IMR-90 (cell line): ENCODE measurements around the gene TEX13B. TPM values are rescaled to one million over a fixed set of nuclear protein-coding genes. Genes with fewer than 3 reads are reported as not detected.

Experiments
- ATAC-seq: fragments of 200-7000 bp; cut with Tn5 transposase; 2 replicates; pipeline ENCODE4 v1.9.1; 2020; ENCODE audit warnings: low read depth, mild to moderate bottlenecking, moderate library complexity
- BruUV-seq: library from RNA; stranded (reverse); fragments of 400-500 nt; replicated peaks from 2 replicates; lab custom pipeline; 2021; lab: Mats Ljungman, UMichigan
- CTCF ChIA-PET: fragments of 300-600 bp; formaldehyde crosslinking; extraction: SDS; loops from one replicate; lab custom pipeline; 2021; ENCODE audit warnings: antibody characterized with exemption; lab: Yijun Ruan, JAX
- POLR2A ChIA-PET: fragments of 300-600 bp; sonication (Branson Sonifier 250); formaldehyde crosslinking; loops from one replicate; lab custom pipeline; 2022; ENCODE audit warnings: antibody characterized with exemption; ENCODE audit not compliant: unreplicated experiment; lab: Charles Lee
- DNase-seq: peaks from one replicate; pipeline ENCODE4 v3.0.0; 2013
- H2AFZ ChIP-seq: replicated peaks from 2 replicates; pipeline ENCODE3; 2013; ENCODE audit warnings: low read length, mild to moderate bottlenecking; ENCODE audit not compliant: poor library complexity
- H2AK5ac ChIP-seq: 2 replicates; pipeline ENCODE4 v1.6.1; 2013; ENCODE audit warnings: low read depth, low read length, inconsistent platforms
- H2AK9ac ChIP-seq: replicated peaks from 2 replicates; pipeline ENCODE3; 2013; ENCODE audit warnings: mild to moderate bottlenecking, low read depth, low read length, moderate library complexity; ENCODE audit not compliant: poor library complexity
- H2BK120ac ChIP-seq: 2 replicates; pipeline ENCODE4 v1.6.1; 2013; ENCODE audit warnings: low read depth, low read length, inconsistent platforms
- H2BK15ac ChIP-seq: 3 replicates; pipeline ENCODE4 v1.6.1; 2013; ENCODE audit warnings: low read depth, low read length, inconsistent platforms
- H2BK20ac ChIP-seq: 2 replicates; pipeline ENCODE4 v1.6.1; 2013; ENCODE audit warnings: low read depth, mild to moderate bottlenecking, inconsistent platforms, low read length, moderate library complexity
- H2BK5ac ChIP-seq: 2 replicates; pipeline ENCODE4 v1.6.1; 2013; ENCODE audit warnings: mild to moderate bottlenecking, low read depth, low read length, inconsistent platforms; ENCODE audit not compliant: poor library complexity, severe bottlenecking
- H3K14ac ChIP-seq: replicated peaks from 2 replicates; pipeline ENCODE4 v1.6.1; 2013; ENCODE audit warnings: low read depth, low read length, inconsistent platforms
- H3K18ac ChIP-seq: 2 replicates; pipeline ENCODE4 v1.6.1; 2013; ENCODE audit warnings: low read depth, low read length, control low read depth
- H3K23ac ChIP-seq: 2 replicates; pipeline ENCODE4 v1.6.1; 2013; ENCODE audit warnings: low read depth, low read length, inconsistent platforms
- H3K27ac ChIP-seq: 2 replicates; pipeline ENCODE4 v1.5.1; 2013; ENCODE audit warnings: mild to moderate bottlenecking, control low read depth, low read length; ENCODE audit not compliant: insufficient read depth
- H3K27me3 ChIP-seq: 2 replicates; pipeline ENCODE4 v1.6.1; 2013; ENCODE audit warnings: low read length; ENCODE audit not compliant: control insufficient read depth, insufficient read depth
- H3K36me3 ChIP-seq: 2 replicates; pipeline ENCODE4 v1.6.1; 2013; ENCODE audit warnings: low read length, mixed read lengths; ENCODE audit not compliant: control insufficient read depth, insufficient read depth
- H3K4ac ChIP-seq: 2 replicates; pipeline ENCODE4 v1.6.1; 2013; ENCODE audit warnings: low read depth, low read length, inconsistent platforms
- H3K4me1 ChIP-seq: 2 replicates; pipeline ENCODE4 v1.6.1; 2013; ENCODE audit warnings: low read length, mixed read lengths; ENCODE audit not compliant: control insufficient read depth, insufficient read depth
- H3K4me2 ChIP-seq: 2 replicates; pipeline ENCODE4 v1.6.1; 2013; ENCODE audit warnings: low read depth, mild to moderate bottlenecking, control low read depth, low read length, moderate library complexity
- H3K4me3 ChIP-seq: 2 replicates; pipeline ENCODE4 v1.5.1; 2013; ENCODE audit warnings: low read depth, mild to moderate bottlenecking, control low read depth, low read length, moderate library complexity; ENCODE audit not compliant: insufficient read depth
- H3K56ac ChIP-seq: 2 replicates; pipeline ENCODE4 v1.6.1; 2013; ENCODE audit warnings: low read length, inconsistent platforms; ENCODE audit not compliant: insufficient read depth; ENCODE audit errors: extremely low read depth
- H3K79me1 ChIP-seq, 2 experiments: 2 replicates each; pipeline ENCODE4 v1.6.1; 2013; ENCODE audit warnings: low read length in 2 of 2, inconsistent platforms in 1 of 2, low read depth in 1 of 2
- H3K9ac ChIP-seq: 2 replicates; pipeline ENCODE4 v1.6.1; 2013; ENCODE audit warnings: low read depth, low read length, control low read depth
- H3K9me1 ChIP-seq: 2 replicates; pipeline ENCODE4 v1.6.1; 2013; ENCODE audit warnings: low read length, inconsistent platforms; ENCODE audit not compliant: insufficient read depth
- H3K9me3 ChIP-seq: 2 replicates; pipeline ENCODE4 v1.6.1; 2013; ENCODE audit warnings: low read length; ENCODE audit not compliant: control insufficient read depth, insufficient read depth
- H4K20me1 ChIP-seq: 2 replicates; pipeline ENCODE4 v1.6.1; 2013; ENCODE audit warnings: low read length, inconsistent platforms; ENCODE audit not compliant: insufficient read depth
- H4K5ac ChIP-seq: 2 replicates; pipeline ENCODE4 v1.6.1; 2013; ENCODE audit warnings: mild to moderate bottlenecking, low read depth, low read length, control low read depth
- H4K8ac ChIP-seq, 2 experiments: 2 replicates each; pipeline ENCODE4 v1.6.1; 2013; ENCODE audit warnings: low read depth in 2 of 2, low read length in 2 of 2, control low read depth in 1 of 2, inconsistent platforms in 1 of 2
- H4K91ac ChIP-seq: 2 replicates; pipeline ENCODE4 v1.6.1; 2013; ENCODE audit warnings: low read depth, low read length, inconsistent platforms; ENCODE audit not compliant: insufficient read depth
- BHLHE40 ChIP-seq: fragments of 150-350 bp; IDR thresholded peaks from 2 replicates; pipeline ENCODE4 v1.6.1; 2016; ENCODE audit warnings: mild to moderate bottlenecking, low read depth, low read length
- CEBPB ChIP-seq: IDR thresholded peaks from 2 replicates; pipeline ENCODE4 v1.6.1; 2012; ENCODE audit warnings: low read depth, low read length, improper control_type of control experiment
- CHD1 ChIP-seq: IDR thresholded peaks from 2 replicates; pipeline ENCODE4 v1.6.1; 2012; ENCODE audit warnings: low read depth, low read length, improper control_type of control experiment
- FOS ChIP-seq: fragments of 150-350 bp; IDR thresholded peaks from 2 replicates; pipeline ENCODE4 v1.6.1; 2016; ENCODE audit warnings: low read depth, low read length
- MAZ ChIP-seq: IDR thresholded peaks from 2 replicates; pipeline ENCODE4 v1.6.1; 2012; ENCODE audit warnings: low read depth, mild to moderate bottlenecking, low read length, improper control_type of control experiment, moderate library complexity, borderline replicate concordance
- MXI1 ChIP-seq: IDR thresholded peaks from 2 replicates; pipeline ENCODE4 v1.6.1; 2012; ENCODE audit warnings: low read depth, mild to moderate bottlenecking, low read length, moderate library complexity, borderline replicate concordance
- NFE2L2 ChIP-seq: fragments of 150-350 bp; IDR thresholded peaks from 2 replicates; pipeline ENCODE4 v1.6.1; 2016; ENCODE audit warnings: low read depth, mild to moderate bottlenecking, low read length
- POLR2A ChIP-seq: IDR thresholded peaks from 2 replicates; pipeline ENCODE4 v1.6.1; 2012; ENCODE audit warnings: mild to moderate bottlenecking, low read depth, low read length
- RAD21 ChIP-seq: IDR thresholded peaks from 2 replicates; pipeline ENCODE4 v1.6.1; 2012; ENCODE audit warnings: low read length, improper control_type of control experiment
- RFX5 ChIP-seq: IDR thresholded peaks from 2 replicates; pipeline ENCODE4 v1.8.0; 2012; ENCODE audit warnings: low read depth, mild to moderate bottlenecking, low read length, moderate library complexity
- SMC3 ChIP-seq: fragments of 150-350 bp; IDR thresholded peaks from 2 replicates; pipeline ENCODE4 v1.6.1; 2016; ENCODE audit warnings: low read depth, mild to moderate bottlenecking, antibody characterized with exemption, low read length, moderate library complexity
- WGBS, 2 experiments: methylation state at CpG; one replicate each; pipeline versions ENCODE4 v1.1.5 to v1.1.7; 2013; ENCODE audit warnings: missing lambda C conversion rate in 2 of 2; ENCODE audit not compliant: insufficient read length in 1 of 2; ENCODE audit errors: extremely low coverage in 2 of 2; 5-methylcytosine and 5-hydroxymethylcytosine counted together
- dilution Hi-C: fragments of 300-500 bp; cut with HindIII; formaldehyde crosslinking; loops from one replicate; pipeline ENCODE4 v1.14.3; 2018; ENCODE audit warnings: low sequenced_read_pairs; ENCODE audit not compliant: unreplicated experiment
- in situ Hi-C: fragments of 300-500 bp; cut with MboI; formaldehyde crosslinking; loops from 3 replicates; pipeline ENCODE4 v1.14.3; 2019; ENCODE audit warnings: low sequenced_read_pairs, inconsistent platforms, mixed read lengths
- intact Hi-C: fragments of 100-400 bp; cut with micrococcal nuclease; formaldehyde crosslinking; loops from 2 replicates; pipeline ENCODE4 v1.10.0; 2022
- polyA plus RNA-seq, 3 experiments: library from polyadenylated mRNA; depleted of rRNA; stranded (reverse); fragments of >200 nt; gene quantifications; 2 replicates each; pipeline ENCODE4 v1.2.3, GENCODE V29; 2012; ENCODE audit warnings: low replicate concordance in 1 of 3
- total RNA-seq: library from RNA; depleted of rRNA; stranded (reverse); fragments of >200 nt; gene quantifications from 2 replicates; pipeline ENCODE4 v1.2.3, GENCODE V29; 2012
- TF ChIP-seq, protein P1 (sequence below): conservative IDR thresholded peaks from 2 replicates; pipeline ENCODE4 v1.5.1; 2012; ENCODE audit warnings: mild to moderate bottlenecking, low read depth, low read length, improper control_type of control experiment
- TF ChIP-seq, protein P2 (sequence below): fragments of 150-350 bp; IDR thresholded peaks from 2 replicates; pipeline ENCODE4 v1.6.1; 2017; ENCODE audit warnings: mild to moderate bottlenecking, antibody characterized with exemption, low read length, low read depth
- TF ChIP-seq, protein P3 (sequence below): fragments of 150-350 bp; IDR thresholded peaks from 2 replicates; pipeline ENCODE4 v1.6.1; 2016; ENCODE audit warnings: low read depth, mild to moderate bottlenecking, low read length, moderate library complexity, borderline replicate concordance

The TEX13B gene
- total and polyA plus RNA-seq, 2 of the 4 experiments (the other 2 are of a cell fraction), result not detected

DNA sequence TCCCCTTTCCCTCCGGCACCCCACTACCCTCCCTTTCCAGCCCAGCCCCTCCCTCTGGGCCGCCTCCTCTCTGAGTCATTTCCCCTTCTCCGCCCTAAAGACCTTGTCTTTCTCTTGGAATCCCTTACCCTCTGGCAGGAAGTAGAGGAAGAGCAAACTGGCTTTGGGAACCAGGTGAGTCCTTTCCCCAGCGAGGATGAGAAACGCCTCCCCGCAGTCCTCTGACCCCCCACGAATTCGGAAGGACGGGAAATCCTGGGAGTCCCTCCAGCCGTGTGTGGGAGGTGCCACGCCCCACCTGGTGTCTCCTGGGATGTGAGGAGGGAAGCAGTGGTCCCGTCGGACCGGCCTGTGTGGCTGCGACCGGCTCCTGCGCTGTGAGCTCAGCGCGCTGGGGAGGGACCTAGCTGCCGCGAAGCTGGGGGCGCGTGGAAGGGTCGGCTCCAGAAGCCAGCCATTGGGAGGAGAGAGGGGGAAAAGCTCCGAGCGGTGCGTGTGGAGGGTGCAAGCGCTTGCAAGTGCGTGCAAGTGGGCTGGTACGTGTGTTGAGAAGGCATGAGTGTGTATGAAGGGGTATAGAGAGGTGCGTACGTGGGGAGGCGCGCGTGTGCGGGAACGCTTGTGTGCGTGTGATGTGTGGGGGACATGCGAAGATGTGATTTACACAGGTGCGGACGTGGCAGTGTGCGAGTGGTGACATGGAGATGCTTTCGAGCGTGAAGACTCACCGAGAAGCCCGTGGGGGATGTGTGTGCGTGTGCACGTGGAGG is 46.3 kb downstream of the TEX13B start:
- Histone ChIP-seq H3K4me1 (no peaks in the 10 kb centered on the region), H2BK5ac (no peak overlapping the region), H3K27me3 (no peaks in the 10 kb centered on the region; the same call in 1 of the 2 replicates), H2BK120ac (no peak overlapping the region), H2BK15ac (no peak overlapping the region), H2AK5ac (no peak overlapping the region), H2BK20ac (no peak overlapping the region), H3K18ac (no peak overlapping the region), H3K9me3 (no peaks in the 10 kb centered on the region), H2AK9ac (no peak overlapping the region), H3K36me3 (no peaks in the 10 kb centered on the region), H3K56ac (no peak overlapping the region), H4K20me1 (no peaks in the 10 kb centered on the region), H3K9me1 (no peaks in the 10 kb centered on the region), H3K4ac (no peak overlapping the region), H3K23ac (no peak overlapping the region), H3K14ac (no peak overlapping the region), H3K9ac (no peak overlapping the region), H4K5ac (no peak overlapping the region), H3K79me1 (no peaks in the 10 kb centered on the region), H3K4me3 (no peak overlapping the region; the same call in 1 of the 2 replicates), H4K8ac (no peak overlapping the region), H3K4me2 (no peak overlapping the region; the same call in 1 of the 2 replicates), H4K91ac (no peak overlapping the region), H3K27ac (no peak overlapping the region), H2AFZ (peak overlapping the region; percentile 70)
- 44% methylated on average over 11 of the region's 48 CpGs; no CpG with 5 or more reads in 1 of the 2 experiments for WGBS, 2 experiments
- ChIA-PET POLR2A (no interaction called here), CTCF (no interaction called here)
- in situ Hi-C loops, result no loop called here
- intact Hi-C loops, result no loop called here
- ATAC-seq (no peak), DNase-seq (no peak)
- dilution Hi-C loops, result no loop called here
- no TSS peak for BruUV-seq
- TF ChIP-seq, protein P1, sequence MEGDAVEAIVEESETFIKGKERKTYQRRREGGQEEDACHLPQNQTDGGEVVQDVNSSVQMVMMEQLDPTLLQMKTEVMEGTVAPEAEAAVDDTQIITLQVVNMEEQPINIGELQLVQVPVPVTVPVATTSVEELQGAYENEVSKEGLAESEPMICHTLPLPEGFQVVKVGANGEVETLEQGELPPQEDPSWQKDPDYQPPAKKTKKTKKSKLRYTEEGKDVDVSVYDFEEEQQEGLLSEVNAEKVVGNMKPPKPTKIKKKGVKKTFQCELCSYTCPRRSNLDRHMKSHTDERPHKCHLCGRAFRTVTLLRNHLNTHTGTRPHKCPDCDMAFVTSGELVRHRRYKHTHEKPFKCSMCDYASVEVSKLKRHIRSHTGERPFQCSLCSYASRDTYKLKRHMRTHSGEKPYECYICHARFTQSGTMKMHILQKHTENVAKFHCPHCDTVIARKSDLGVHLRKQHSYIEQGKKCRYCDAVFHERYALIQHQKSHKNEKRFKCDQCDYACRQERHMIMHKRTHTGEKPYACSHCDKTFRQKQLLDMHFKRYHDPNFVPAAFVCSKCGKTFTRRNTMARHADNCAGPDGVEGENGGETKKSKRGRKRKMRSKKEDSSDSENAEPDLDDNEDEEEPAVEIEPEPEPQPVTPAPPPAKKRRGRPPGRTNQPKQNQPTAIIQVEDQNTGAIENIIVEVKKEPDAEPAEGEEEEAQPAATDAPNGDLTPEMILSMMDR, result no peak
- no peak for TF ChIP-seq MXI1
- TF ChIP-seq, protein P2, sequence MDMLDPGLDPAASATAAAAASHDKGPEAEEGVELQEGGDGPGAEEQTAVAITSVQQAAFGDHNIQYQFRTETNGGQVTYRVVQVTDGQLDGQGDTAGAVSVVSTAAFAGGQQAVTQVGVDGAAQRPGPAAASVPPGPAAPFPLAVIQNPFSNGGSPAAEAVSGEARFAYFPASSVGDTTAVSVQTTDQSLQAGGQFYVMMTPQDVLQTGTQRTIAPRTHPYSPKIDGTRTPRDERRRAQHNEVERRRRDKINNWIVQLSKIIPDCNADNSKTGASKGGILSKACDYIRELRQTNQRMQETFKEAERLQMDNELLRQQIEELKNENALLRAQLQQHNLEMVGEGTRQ, result no peak
- TF ChIP-seq SMC3, result no peak
- TF ChIP-seq CHD1, result no peak
- no peak for TF ChIP-seq CEBPB
- no peak for TF ChIP-seq POLR2A
- no peak for TF ChIP-seq NFE2L2
- TF ChIP-seq BHLHE40, result no peak
- TF ChIP-seq, protein P3, sequence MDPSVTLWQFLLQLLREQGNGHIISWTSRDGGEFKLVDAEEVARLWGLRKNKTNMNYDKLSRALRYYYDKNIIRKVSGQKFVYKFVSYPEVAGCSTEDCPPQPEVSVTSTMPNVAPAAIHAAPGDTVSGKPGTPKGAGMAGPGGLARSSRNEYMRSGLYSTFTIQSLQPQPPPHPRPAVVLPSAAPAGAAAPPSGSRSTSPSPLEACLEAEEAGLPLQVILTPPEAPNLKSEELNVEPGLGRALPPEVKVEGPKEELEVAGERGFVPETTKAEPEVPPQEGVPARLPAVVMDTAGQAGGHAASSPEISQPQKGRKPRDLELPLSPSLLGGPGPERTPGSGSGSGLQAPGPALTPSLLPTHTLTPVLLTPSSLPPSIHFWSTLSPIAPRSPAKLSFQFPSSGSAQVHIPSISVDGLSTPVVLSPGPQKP, result no peak
- no peak for TF ChIP-seq RAD21
- TF ChIP-seq MAZ, result no peak
- TF ChIP-seq RFX5, result no peak
- TF ChIP-seq FOS, result no peak
